ENCODE results near the gene AFF1. TPM values are rescaled to one million over a fixed set of nuclear protein-coding genes. Genes with fewer than 3 reads are reported as not detected.

The AFF1 gene
- total RNA-seq, 4 donors from 2014 or later = 26.7 to 200 (median 92.5) TPM

DNA sequence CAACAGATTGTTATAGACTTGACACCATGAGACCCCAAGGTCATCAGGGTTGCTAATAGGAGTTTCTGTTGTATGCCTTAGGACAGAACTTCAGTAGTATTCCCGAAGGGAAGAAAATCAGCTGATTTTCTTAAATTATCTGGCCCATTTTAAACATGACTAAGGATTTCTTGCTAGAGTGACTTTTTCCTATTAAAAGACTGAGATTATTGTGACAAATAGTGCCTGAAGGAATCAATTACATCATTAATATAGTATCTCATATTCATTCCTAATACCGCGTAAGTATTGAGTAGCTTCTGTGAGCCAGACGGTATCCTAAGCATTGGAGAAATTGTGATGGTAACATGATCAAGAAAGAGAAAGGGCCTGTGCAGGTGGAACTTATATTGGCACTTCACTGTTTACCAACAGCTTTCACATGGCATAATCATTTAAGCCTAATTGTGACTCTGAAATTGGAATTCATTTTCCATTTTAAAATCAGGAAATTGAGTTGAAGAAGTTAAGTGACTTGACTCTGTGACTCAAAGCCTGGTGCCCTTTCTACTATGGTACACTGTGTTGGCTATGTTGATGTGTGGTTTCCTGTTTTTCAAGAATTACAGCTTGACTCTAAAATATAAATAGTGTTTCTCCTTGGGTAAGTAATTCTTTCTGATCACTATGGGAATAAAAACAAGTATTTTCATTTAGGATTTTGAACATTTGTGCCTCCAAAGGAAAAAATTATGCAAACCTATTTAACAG, 4.1 kb downstream of the AFF1 start:
- DNase-seq = no peak
- TF ChIP-seq, protein P1, sequence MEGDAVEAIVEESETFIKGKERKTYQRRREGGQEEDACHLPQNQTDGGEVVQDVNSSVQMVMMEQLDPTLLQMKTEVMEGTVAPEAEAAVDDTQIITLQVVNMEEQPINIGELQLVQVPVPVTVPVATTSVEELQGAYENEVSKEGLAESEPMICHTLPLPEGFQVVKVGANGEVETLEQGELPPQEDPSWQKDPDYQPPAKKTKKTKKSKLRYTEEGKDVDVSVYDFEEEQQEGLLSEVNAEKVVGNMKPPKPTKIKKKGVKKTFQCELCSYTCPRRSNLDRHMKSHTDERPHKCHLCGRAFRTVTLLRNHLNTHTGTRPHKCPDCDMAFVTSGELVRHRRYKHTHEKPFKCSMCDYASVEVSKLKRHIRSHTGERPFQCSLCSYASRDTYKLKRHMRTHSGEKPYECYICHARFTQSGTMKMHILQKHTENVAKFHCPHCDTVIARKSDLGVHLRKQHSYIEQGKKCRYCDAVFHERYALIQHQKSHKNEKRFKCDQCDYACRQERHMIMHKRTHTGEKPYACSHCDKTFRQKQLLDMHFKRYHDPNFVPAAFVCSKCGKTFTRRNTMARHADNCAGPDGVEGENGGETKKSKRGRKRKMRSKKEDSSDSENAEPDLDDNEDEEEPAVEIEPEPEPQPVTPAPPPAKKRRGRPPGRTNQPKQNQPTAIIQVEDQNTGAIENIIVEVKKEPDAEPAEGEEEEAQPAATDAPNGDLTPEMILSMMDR (IDR thresholded peaks at IDR 0.05) = no peak
- no peak for TF ChIP-seq POLR2A (IDR thresholded peaks at IDR 0.05)
- no peaks in the 10 kb centered on the region for H3K9me3 ChIP-seq
- no peaks in the 10 kb centered on the region for H3K36me3 ChIP-seq
- peak overlapping the region; percentile 7 to 96 for H3K27ac ChIP-seq
- no peaks in the 10 kb centered on the region for H3K27me3 ChIP-seq
- peaks cover 0 to 20% of the 10 kb centered on the region in 2 donors for H3K4me1 ChIP-seq
- no peak overlapping the region for H3K4me3 ChIP-seq
- intact Hi-C loops (cut with DNase I; ENCODE audit: low total_unique reads) = no loop called here

DNA sequence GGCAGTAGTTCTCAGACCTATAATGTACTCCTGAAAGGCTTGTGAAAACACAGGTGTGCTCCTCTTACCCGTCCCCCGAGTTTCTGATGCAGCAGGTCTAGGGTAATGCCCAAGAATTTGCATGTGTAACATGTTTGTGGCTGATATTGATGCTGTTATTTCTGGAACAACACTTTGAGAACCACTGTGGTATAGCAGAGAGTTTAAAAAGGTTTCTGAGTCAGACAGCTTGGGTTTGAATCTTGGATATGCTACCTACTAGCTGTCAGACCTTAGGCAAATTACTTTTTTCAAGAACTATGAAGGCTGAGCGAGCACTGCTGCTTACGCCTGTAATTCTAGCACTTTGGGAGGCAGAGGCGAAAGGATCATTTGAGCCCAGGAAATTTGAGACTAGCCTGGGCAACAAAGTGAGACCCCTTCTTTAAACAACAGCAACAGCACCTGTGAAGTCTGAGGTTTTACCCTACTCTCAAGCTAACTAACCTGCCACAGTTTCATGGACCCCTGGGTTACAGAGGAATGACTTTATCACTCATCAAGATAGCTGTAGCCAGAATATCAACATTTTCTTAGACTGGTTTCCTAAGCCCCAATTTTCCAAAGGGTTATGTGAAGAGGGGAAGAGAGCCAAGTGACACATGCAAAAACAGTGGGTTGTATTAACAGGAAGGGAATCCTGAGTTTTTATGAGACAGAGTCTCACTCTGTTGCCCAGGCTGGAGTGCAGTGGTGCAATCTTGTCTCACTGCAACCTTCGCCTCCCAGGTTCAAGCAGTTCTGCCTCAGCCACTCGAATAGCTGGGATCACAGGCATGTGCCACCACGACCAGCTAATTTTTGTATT, 5.1 kb downstream of the AFF1 start:
- TF ChIP-seq, protein P1 (IDR thresholded peaks at IDR 0.05) = no peak
- no peak for TF ChIP-seq POLR2A (IDR thresholded peaks at IDR 0.05)
- H3K4me3 ChIP-seq = no peak overlapping the region
- DNase-seq = no peak
- H3K4me1 ChIP-seq = peaks cover 0 to 20% of the 10 kb centered on the region in 2 donors
- peak overlapping the region; percentile 7 to 51 for H3K27ac ChIP-seq
- H3K36me3 ChIP-seq = no peaks in the 10 kb centered on the region
- H3K27me3 ChIP-seq = no peaks in the 10 kb centered on the region
- H3K9me3 ChIP-seq = no peaks in the 10 kb centered on the region
- intact Hi-C loops (cut with DNase I; ENCODE audit: low total_unique reads) = loop anchor here (10.0 kb wide), 1 partner anchor 55 kb away; no protein-coding TSS in a partner anchor

DNA sequence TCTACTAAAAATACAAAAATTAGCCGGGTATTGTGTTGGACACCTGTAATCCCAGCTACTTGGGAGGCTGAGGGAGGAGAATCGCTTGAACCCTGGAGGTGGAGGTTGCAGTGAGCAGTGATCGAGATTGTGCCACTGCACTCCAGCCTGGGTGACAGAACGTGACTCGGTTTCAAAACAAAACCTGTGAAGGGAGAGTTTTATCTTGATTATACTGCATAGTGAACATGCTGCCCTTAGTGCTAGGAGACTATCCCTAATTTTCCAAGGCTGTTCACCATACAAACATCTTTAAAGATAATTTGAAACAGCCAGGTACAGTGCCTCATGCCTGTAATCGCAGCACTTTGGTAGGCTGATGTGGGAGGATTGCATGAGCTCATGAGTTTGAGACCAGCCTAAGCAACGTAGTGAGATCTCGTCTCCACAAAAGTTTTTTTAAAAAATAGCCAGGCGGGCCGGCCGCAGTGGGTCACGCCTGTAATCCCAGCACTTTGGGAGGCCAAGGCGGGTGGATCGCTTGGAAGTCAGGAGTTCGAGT, 6.2 kb downstream of the AFF1 start:
- TF ChIP-seq, protein P1 (IDR thresholded peaks at IDR 0.05) = no peak
- no peak for TF ChIP-seq POLR2A (IDR thresholded peaks at IDR 0.05)
- intact Hi-C loops (cut with DNase I; ENCODE audit: low total_unique reads) = loop anchor here (10.0 kb wide), 1 partner anchor 54 kb away; no protein-coding TSS in a partner anchor
- Histone ChIP-seq H3K27ac (no peak overlapping the region), H3K27me3 (no peaks in the 10 kb centered on the region), H3K36me3 (no peaks in the 10 kb centered on the region), H3K4me1 (peaks cover 0 to 20% of the 10 kb centered on the region in 2 donors), H3K4me3 (no peak overlapping the region), H3K9me3 (no peaks in the 10 kb centered on the region)
- DNase-seq = no peak

DNA sequence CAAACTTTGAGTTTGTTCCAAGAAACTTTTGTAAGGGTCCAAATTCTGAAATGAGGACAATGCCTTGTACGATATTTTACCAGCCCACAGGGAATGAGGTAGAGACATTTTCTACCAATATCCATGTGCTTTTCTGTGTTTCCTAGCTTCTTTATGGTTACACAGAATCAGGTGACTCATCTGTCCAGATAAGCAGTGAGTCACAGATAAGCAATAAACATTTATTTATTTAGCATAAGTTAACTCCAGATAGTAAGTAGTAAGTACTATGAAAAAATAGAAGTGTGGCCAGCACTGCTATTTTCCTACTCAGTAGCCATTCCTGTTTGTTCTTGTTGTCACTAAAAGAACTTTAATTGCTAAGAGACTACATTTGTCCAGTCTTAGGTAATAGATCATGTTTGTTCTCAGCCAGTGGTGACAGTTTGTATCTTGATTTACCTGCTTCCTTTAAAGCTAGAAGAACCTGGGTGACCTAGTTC, 7.4 kb downstream of the AFF1 start:
- no peaks in the 10 kb centered on the region for H3K9me3 ChIP-seq
- no peak overlapping the region for H3K4me3 ChIP-seq
- peaks cover 0 to 20% of the 10 kb centered on the region in 2 donors for H3K4me1 ChIP-seq
- H3K27ac ChIP-seq = no peak overlapping the region
- DNase-seq = no peak
- intact Hi-C loops (cut with DNase I; ENCODE audit: low total_unique reads) = loop anchor here (10.0 kb wide), 1 partner anchor 53 kb away; no protein-coding TSS in a partner anchor
- no peaks in the 10 kb centered on the region for H3K36me3 ChIP-seq
- no peaks in the 10 kb centered on the region for H3K27me3 ChIP-seq
- TF ChIP-seq, protein P1 (IDR thresholded peaks at IDR 0.05) = no peak
- TF ChIP-seq POLR2A (IDR thresholded peaks at IDR 0.05) = no peak

All from uterus (tissue), 4 donors.